GM18502 (cell line): Measurements from ENCODE around the gene ABHD5.

Source experiments
- ATAC-seq: cut with Tn5 transposase; IDR thresholded peaks from one replicate; pipeline ENCODE4 v1.9.1; 2021; ENCODE audit warnings: mild to moderate bottlenecking; ENCODE audit not compliant: unreplicated experiment, poor library complexity

The ABHD5 gene

GRCh38 chr3:43773273-43774094, 82.7 kb downstream of the ABHD5 start:
- no peak for ATAC-seq

GRCh38 chr3:43774799-43775198, 84.1 kb downstream of the ABHD5 start:
- ATAC-seq: no peak

GRCh38 chr3:43776101-43776500, 85.4 kb downstream of the ABHD5 start:
- no peak for ATAC-seq

DNA sequence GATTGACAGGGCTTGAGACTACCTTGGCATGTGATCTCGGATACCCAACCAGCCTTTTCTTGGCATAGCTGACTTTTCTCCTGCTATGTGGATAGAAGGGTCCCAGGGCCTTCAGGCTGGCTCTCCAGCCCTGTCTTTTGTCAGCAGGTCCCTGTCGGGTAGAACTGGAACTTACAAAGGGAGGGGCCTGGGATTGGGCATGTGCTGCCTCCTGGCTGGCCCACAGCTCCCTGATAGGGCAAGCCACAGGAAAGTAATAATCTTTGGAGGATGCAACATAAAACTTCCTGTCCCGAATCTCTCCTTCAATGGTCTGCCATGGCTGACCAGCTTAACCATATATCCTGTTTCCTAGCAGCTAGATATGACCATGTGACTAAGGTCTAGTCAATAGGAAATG, 89.1 kb downstream of the ABHD5 start:
- ATAC-seq: no peak

DNA sequence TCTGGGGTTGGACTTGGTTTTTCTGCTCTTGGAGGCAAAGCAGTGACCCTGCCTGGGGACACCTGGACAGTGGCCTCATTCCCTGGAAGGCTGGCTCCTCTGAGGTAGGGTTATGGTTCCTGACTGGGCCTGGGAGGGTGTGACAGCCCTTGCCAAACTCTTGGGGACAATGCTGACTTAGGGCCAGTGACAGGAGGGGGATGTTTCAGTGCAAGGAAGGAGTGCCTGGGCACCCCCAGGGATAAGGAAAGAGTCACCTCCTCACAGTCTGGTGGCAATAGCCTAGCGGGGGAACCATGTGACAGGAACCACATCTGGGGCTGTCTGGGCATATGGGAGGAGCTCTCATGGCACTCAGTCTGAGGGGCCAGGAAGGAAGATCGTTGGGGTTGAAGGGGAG, 91.8 kb downstream of the ABHD5 start:
- no peak for ATAC-seq
